Panc1 (cell line): ENCODE data around the gene DEUP1.

ENCODE experiments used
- TCF7L2 ChIP-seq: IDR thresholded peaks from 2 replicates; pipeline ENCODE4 v1.6.1; 2011; ENCODE audit warnings: mild to moderate bottlenecking, low read depth, low read length, inconsistent platforms
- TF ChIP-seq, protein P1 (sequence below): fragments of 450-650 bp; IDR thresholded peaks from 2 replicates; pipeline ENCODE4 v1.5.1; 2017; ENCODE audit warnings: mild to moderate bottlenecking

DNA sequence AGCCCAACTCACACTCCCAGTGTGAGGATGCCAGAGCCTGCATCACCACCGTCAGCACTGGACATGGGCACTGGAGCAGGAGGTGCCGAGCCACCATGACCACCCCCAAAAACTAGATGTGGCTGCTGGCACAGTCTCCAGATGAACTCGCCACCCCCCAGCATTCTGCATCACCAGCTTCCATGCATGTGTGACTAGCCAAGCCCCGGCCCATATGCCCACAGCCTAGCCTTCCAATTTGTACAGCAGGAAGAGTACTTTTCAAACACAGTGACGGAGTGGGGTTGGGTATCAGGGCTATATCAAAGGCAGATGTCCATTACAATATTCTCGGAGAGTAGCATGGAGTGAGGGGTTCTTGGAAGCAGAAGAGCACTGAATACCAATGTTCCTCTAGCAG, 149.7 kb downstream of the DEUP1 start:
- no peak for TF ChIP-seq TCF7L2
- TF ChIP-seq, protein P1, sequence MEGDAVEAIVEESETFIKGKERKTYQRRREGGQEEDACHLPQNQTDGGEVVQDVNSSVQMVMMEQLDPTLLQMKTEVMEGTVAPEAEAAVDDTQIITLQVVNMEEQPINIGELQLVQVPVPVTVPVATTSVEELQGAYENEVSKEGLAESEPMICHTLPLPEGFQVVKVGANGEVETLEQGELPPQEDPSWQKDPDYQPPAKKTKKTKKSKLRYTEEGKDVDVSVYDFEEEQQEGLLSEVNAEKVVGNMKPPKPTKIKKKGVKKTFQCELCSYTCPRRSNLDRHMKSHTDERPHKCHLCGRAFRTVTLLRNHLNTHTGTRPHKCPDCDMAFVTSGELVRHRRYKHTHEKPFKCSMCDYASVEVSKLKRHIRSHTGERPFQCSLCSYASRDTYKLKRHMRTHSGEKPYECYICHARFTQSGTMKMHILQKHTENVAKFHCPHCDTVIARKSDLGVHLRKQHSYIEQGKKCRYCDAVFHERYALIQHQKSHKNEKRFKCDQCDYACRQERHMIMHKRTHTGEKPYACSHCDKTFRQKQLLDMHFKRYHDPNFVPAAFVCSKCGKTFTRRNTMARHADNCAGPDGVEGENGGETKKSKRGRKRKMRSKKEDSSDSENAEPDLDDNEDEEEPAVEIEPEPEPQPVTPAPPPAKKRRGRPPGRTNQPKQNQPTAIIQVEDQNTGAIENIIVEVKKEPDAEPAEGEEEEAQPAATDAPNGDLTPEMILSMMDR = no peak
